Smooth muscle cell (in vitro differentiated cells): ENCODE data around the gene RFC1. TPM values are rescaled to one million over a fixed set of nuclear protein-coding genes. Genes with fewer than 3 reads are reported as not detected.
"Not testable (repeated sequence)": the region's sequence is repeated elsewhere in the genome, so short reads cannot be mapped to it uniquely, and the experiment has no call there.

Source experiments
- DNase-seq: peaks from one replicate; lab custom pipeline; 2025; ENCODE audit not compliant: unreplicated experiment; lab: John Stamatoyannopoulos, UW
- H2AFZ ChIP-seq: fragments of 200-600 bp; sonication (generic); 2 replicates; pipeline ENCODE4 v1.6.0; 2016; ENCODE audit warnings: antibody characterized with exemption, low read depth, mild to moderate bottlenecking
- H3F3A ChIP-seq: fragments of 200-600 bp; sonication (generic); 2 replicates; pipeline ENCODE4 v1.6.0; 2017; ENCODE audit warnings: antibody characterized with exemption, low read depth
- H3K27ac ChIP-seq: fragments of 200-600 bp; sonication (generic); 2 replicates; pipeline ENCODE4 v1.5.1; 2016; ENCODE audit warnings: low read depth, mild to moderate bottlenecking
- H3K27me3 ChIP-seq: fragments of 200-600 bp; sonication (generic); 2 replicates; pipeline ENCODE4 v1.6.1; 2016; ENCODE audit warnings: low read depth, mild to moderate bottlenecking
- H3K36me3 ChIP-seq: fragments of 200-600 bp; sonication (generic); 2 replicates; pipeline ENCODE4 v1.5.1; 2016; ENCODE audit warnings: low read depth
- H3K4me1 ChIP-seq: fragments of 200-600 bp; sonication (generic); 2 replicates; pipeline ENCODE4 v1.5.1; 2016; ENCODE audit warnings: low read depth
- H3K4me2 ChIP-seq: fragments of 200-600 bp; sonication (generic); 2 replicates; pipeline ENCODE4 v1.6.0; 2016; ENCODE audit warnings: mild to moderate bottlenecking
- H3K4me3 ChIP-seq: fragments of 200-600 bp; sonication (generic); 2 replicates; pipeline ENCODE4 v1.5.1; 2016; ENCODE audit warnings: mild to moderate bottlenecking
- H3K79me2 ChIP-seq: fragments of 200-600 bp; sonication (generic); 2 replicates; pipeline ENCODE4 v1.6.0; 2016; ENCODE audit warnings: low read depth, mild to moderate bottlenecking
- H3K9ac ChIP-seq: fragments of 200-600 bp; sonication (generic); 2 replicates; pipeline ENCODE4 v1.6.0; 2016; ENCODE audit warnings: low read depth
- H3K9me3 ChIP-seq: fragments of 200-600 bp; sonication (generic); replicated peaks from 2 replicates; pipeline ENCODE4 v1.5.1; 2016; ENCODE audit warnings: low read depth
- H4K20me1 ChIP-seq: fragments of 200-600 bp; sonication (generic); 2 replicates; pipeline ENCODE4 v1.6.0; 2016; ENCODE audit warnings: low read depth
- CTCF ChIP-seq: fragments of 200-600 bp; sonication (generic); IDR thresholded peaks from 2 replicates; pipeline ENCODE4 v1.5.1; 2017; ENCODE audit warnings: borderline replicate concordance, mild to moderate bottlenecking, antibody characterized with exemption; ENCODE audit not compliant: insufficient read depth, poor library complexity, severe bottlenecking
- WGBS: methylation state at CpG from one replicate; pipeline ENCODE4 v1.1.7; 2016; ENCODE audit warnings: low lambda C conversion rate; 5-methylcytosine and 5-hydroxymethylcytosine counted together
- polyA plus RNA-seq: library from polyadenylated mRNA; unstranded; fragments of >200 nt; fragmentation: Nextera tagmentation; extraction: Ambion mirVana; gene quantifications from 2 replicates; pipeline ENCODE4 v1.2.1, GENCODE V29; 2016
- total RNA-seq: library from RNA; depleted of rRNA; stranded (reverse); fragments of >200 nt; gene quantifications from 2 replicates; pipeline ENCODE4 v1.2.3, GENCODE V29; 2014

The RFC1 gene
- total and polyA plus RNA-seq, 2 experiments from 2014 or later = 25.3 to 48.0 TPM

GRCh38 chr4:39390603-39391002 is 24.4 kb upstream of the RFC1 start:
- Histone ChIP-seq H4K20me1 (no peaks in the 10 kb centered on the region), H3K4me1 (no peaks in the 10 kb centered on the region), H3F3A (no peaks in the 10 kb centered on the region), H3K4me2 (no peak overlapping the region), H3K9ac (no peak overlapping the region), H3K27ac (no peak overlapping the region), H3K9me3 (no peaks in the 10 kb centered on the region), H2AFZ (no peak overlapping the region), H3K36me3 (no peaks in the 10 kb centered on the region), H3K79me2 (no peaks in the 10 kb centered on the region), H3K27me3 (no peaks in the 10 kb centered on the region), H3K4me3 (no peak overlapping the region)
- no peak for DNase-seq
- 89% methylated on average over 6 of the region's 6 CpGs for WGBS
- no peak for TF ChIP-seq CTCF

- 87% methylated on average over 11 of the region's 11 CpGs for WGBS
- no peaks in the 10 kb centered on the region for H3K79me2 ChIP-seq
- H3K9me3 ChIP-seq = no peaks in the 10 kb centered on the region
- no peak overlapping the region for H3K4me3 ChIP-seq
- no peak overlapping the region for H3K4me2 ChIP-seq
- no peaks in the 10 kb centered on the region for H3K27me3 ChIP-seq
- no peak overlapping the region for H2AFZ ChIP-seq
- no peak overlapping the region for H3K27ac ChIP-seq
- no peaks in the 10 kb centered on the region for H3K4me1 ChIP-seq
- H3K9ac ChIP-seq = no peak overlapping the region
- H3F3A ChIP-seq = no peaks in the 10 kb centered on the region
- no peaks in the 10 kb centered on the region for H3K36me3 ChIP-seq
- no peak for TF ChIP-seq CTCF
- H4K20me1 ChIP-seq = no peaks in the 10 kb centered on the region
- DNase-seq = no peak
Measured at GRCh38 chr4:39384563-39384962, 18.4 kb upstream of the RFC1 start.

GRCh38 chr4:39383690-39384089 is 17.5 kb upstream of the RFC1 start:
- Histone ChIP-seq H3K27me3 (no peaks in the 10 kb centered on the region), H3F3A (no peaks in the 10 kb centered on the region), H3K36me3 (no peaks in the 10 kb centered on the region), H3K27ac (no peak overlapping the region), H3K9ac (no peak overlapping the region), H3K4me2 (no peak overlapping the region), H3K79me2 (no peaks in the 10 kb centered on the region), H2AFZ (no peak overlapping the region), H4K20me1 (no peaks in the 10 kb centered on the region), H3K4me1 (no peaks in the 10 kb centered on the region), H3K9me3 (no peaks in the 10 kb centered on the region), H3K4me3 (no peak overlapping the region)
- no peak for TF ChIP-seq CTCF
- 96% methylated on average over 1 of the region's 1 CpG for WGBS
- DNase-seq = no peak

GRCh38 chr4:39375478-39375877 is 9.3 kb upstream of the RFC1 start:
- Histone ChIP-seq H3K4me2 (no peak overlapping the region), H3K4me1 (no peaks in the 10 kb centered on the region), H3K27me3 (peaks cover 9% of the 10 kb centered on the region), H3F3A (no peaks in the 10 kb centered on the region), H4K20me1 (no peaks in the 10 kb centered on the region), H3K36me3 (no peaks in the 10 kb centered on the region), H3K79me2 (no peaks in the 10 kb centered on the region), H3K27ac (no peak overlapping the region), H3K9ac (no peak overlapping the region), H3K4me3 (no peak overlapping the region), H3K9me3 (no peaks in the 10 kb centered on the region), H2AFZ (no peak overlapping the region)
- WGBS = 88% methylated on average over 4 of the region's 4 CpGs
- DNase-seq = no peak
- no peak for TF ChIP-seq CTCF

- not testable (repeated sequence) for H3K27ac ChIP-seq, H3K79me2 ChIP-seq, H3K9me3 ChIP-seq, H3F3A ChIP-seq, H4K20me1 ChIP-seq, H3K36me3 ChIP-seq, H2AFZ ChIP-seq, H3K27me3 ChIP-seq, DNase-seq, H3K4me1 ChIP-seq, H3K4me2 ChIP-seq, H3K9ac ChIP-seq, H3K4me3 ChIP-seq
- WGBS = 86% methylated on average over 6 of the region's 6 CpGs
Measured at GRCh38 chr4:39371209-39371608, 5.0 kb upstream of the RFC1 start.
